Right hindlimb (tissue), 1 donor: Measurements from ENCODE around the gene LTBP3.

Source experiments
- DNase-seq: peaks from one replicate; pipeline ENCODE4 v3.0.0-alpha.2; 2018

The LTBP3 gene

GRCh38 chr11:65492637-65493366, 65.4 kb downstream of the LTBP3 start:
- DNase-seq = peak; percentile 88

- DNase-seq = no peak
Measured at GRCh38 chr11:65492387-65492636, 65.8 kb downstream of the LTBP3 start.

- DNase-seq = peak; percentile 65
Measured at GRCh38 chr11:65491614-65492386, 66.4 kb downstream of the LTBP3 start.

GRCh38 chr11:65491163-65491465, 67.0 kb downstream of the LTBP3 start:
- DNase-seq = peak; percentile 34

GRCh38 chr11:65489706-65490320, 68.3 kb downstream of the LTBP3 start:
- DNase-seq = peak; percentile 81

- DNase-seq = peak; percentile 85
Measured at GRCh38 chr11:65489035-65489705, 69.0 kb downstream of the LTBP3 start.
